ENCODE measurements around the gene ATXN7L1. TPM values are rescaled to one million over a fixed set of nuclear protein-coding genes. Genes with fewer than 3 reads are reported as not detected.
A peak's percentile ranks its signal among the peaks of the same experiment; 100 is the strongest.

ATXN7L1 gene
- total and polyA plus RNA-seq, 7 donors, result 5.4 to 20.5 (median 12.8) TPM

DNA sequence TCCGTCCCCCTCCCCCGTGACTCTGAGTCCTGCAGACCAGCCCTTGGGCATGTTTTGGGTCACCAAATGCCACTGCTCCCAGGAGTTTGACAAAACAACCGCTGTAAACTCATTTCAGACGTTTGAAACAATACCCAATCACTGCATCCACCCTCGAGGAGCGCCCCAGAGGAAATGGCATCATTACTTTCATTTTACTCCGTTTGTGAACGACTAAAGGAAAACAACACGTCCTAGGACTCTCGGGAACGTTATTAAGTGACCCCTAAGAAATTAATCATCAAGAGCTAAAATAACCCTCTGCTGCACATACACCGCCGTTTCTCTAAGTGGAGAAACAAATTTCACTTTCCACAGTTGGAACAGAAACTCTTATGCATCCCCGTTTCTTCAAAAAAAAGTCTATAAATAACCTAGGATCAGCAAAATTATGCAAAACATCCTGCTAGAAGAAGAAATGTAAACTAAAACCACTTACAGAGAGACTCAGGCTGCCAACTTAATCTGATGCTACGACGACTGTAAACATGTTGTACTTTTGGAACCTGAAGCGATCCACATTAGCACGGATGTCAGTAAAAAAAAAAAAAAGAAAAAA lies 185.2 kb downstream of the ATXN7L1 start:
- Histone ChIP-seq H3K27ac (peak overlapping the region; percentile 72 to 80 (median 74)), H3K36me3 (peaks cover 0 to under 1% (median 0%) of the 10 kb centered on the region in 4 donors), H3K27me3 (no peaks in the 10 kb centered on the region), H3K9me3 (no peaks in the 10 kb centered on the region), H3K4me1 (peaks cover 0 to 22% (median 14%) of the 10 kb centered on the region in 4 donors), H3K4me3 (peak overlapping the region; percentile 38 to 57 (median 53))
- TF ChIP-seq POLR2AphosphoS5 (IDR thresholded peaks at IDR 0.05), result no peak
- TF ChIP-seq, protein P1, sequence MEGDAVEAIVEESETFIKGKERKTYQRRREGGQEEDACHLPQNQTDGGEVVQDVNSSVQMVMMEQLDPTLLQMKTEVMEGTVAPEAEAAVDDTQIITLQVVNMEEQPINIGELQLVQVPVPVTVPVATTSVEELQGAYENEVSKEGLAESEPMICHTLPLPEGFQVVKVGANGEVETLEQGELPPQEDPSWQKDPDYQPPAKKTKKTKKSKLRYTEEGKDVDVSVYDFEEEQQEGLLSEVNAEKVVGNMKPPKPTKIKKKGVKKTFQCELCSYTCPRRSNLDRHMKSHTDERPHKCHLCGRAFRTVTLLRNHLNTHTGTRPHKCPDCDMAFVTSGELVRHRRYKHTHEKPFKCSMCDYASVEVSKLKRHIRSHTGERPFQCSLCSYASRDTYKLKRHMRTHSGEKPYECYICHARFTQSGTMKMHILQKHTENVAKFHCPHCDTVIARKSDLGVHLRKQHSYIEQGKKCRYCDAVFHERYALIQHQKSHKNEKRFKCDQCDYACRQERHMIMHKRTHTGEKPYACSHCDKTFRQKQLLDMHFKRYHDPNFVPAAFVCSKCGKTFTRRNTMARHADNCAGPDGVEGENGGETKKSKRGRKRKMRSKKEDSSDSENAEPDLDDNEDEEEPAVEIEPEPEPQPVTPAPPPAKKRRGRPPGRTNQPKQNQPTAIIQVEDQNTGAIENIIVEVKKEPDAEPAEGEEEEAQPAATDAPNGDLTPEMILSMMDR (IDR thresholded peaks at IDR 0.05), result no peak
- TF ChIP-seq EP300 (IDR thresholded peaks at IDR 0.05), result no peak
- no peak for TF ChIP-seq POLR2A (IDR thresholded peaks at IDR 0.05)
- WGBS, 2 donors, result 11 to 13% methylated on average over 18 of the region's 18 CpGs
- intact Hi-C loops (cut with DNase I), result no loop called here
- no peak for DNase-seq

DNA sequence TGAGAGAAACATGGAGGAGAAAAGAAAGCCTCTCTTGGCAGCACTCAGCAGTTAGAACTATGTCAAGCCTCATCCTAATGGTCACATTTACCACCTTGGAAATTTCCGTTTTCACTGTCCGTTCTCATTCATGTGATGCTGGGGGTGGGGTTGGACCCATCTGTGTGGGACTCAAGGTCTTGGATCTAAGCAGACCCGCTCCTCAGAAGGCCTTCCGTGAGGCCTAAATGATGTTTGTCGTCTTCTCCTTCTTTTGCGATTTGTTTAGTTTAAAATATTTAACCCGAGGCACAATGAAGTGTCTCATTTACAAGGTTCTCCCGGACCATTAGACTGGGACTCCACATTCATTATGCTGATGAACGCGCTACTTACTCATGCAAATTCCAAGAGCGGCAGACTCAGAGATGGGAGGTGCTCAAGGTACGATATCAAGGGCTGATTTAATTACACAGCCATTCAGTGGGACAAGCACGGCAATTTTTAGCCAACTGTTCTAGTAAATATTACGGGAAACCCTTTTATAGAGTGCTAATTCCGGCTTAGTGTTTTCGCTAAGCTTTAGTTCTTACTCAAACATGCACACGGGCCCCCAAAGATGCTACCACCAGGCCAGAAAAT lies 186.0 kb downstream of the ATXN7L1 start:
- 84 to 87% methylated on average over 17 of the region's 17 CpGs for WGBS, 2 donors
- peak overlapping the region; percentile 72 to 80 (median 74) for H3K27ac ChIP-seq
- H3K27me3 ChIP-seq, result no peaks in the 10 kb centered on the region
- H3K36me3 ChIP-seq, result no peaks in the 10 kb centered on the region
- peak; percentile 26 for DNase-seq
- peaks cover 0 to 22% (median 14%) of the 10 kb centered on the region in 4 donors for H3K4me1 ChIP-seq
- H3K9me3 ChIP-seq, result no peaks in the 10 kb centered on the region
- intact Hi-C loops (cut with DNase I), result no loop called here
- TF ChIP-seq, protein P1 (IDR thresholded peaks at IDR 0.05), result no peak
- TF ChIP-seq POLR2AphosphoS5 (IDR thresholded peaks at IDR 0.05) (no peak), POLR2A (IDR thresholded peaks at IDR 0.05) (no peak), EP300 (IDR thresholded peaks at IDR 0.05) (no peak)
- H3K4me3 ChIP-seq, result peak overlapping the region; percentile 38 to 57 (median 53)

DNA sequence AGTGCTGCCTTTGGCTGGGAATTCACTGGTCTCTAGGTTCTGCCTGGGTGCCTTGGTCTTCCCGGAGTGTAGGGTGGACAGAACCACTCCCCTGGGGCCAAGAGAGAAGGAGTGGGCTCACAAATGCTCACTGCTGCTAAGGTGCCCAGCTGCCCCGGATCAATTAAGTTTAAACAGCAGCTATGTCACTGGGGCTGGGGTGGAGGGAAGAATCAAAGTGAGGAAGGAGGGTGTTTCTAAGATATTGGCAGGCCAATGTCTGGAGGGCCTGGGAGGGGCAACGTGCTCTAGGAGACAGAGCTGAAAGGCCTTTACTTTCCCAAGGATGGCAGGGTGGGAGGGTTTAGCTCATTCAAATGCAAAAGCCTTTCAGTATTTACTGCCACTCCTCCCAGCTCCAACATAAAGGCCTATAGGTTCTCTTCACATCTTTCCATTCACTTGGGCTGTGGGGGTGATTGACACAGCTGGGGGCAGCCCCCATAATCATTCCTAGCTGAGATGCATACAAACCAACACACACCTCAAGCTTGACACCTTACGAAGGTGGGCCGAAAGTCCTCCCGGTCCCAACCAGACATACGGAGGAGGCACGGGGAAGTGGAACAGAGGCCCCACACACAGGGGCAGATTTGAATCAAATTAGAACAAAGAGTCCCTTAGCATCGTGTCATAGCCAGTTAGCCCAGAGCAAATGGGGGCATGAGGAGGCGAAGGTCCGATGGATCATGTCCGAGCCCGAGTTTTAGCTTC lies 187.2 kb downstream of the ATXN7L1 start:
- TF ChIP-seq POLR2AphosphoS5 (IDR thresholded peaks at IDR 0.05), result no peak
- TF ChIP-seq EP300 (IDR thresholded peaks at IDR 0.05), result no peak
- TF ChIP-seq, protein P1 (IDR thresholded peaks at IDR 0.05), result no peak
- no peaks in the 10 kb centered on the region for H3K27me3 ChIP-seq
- no peaks in the 10 kb centered on the region for H3K9me3 ChIP-seq
- H3K27ac ChIP-seq, result no peak overlapping the region
- H3K4me1 ChIP-seq, result peaks cover 0 to 22% (median 14%) of the 10 kb centered on the region in 4 donors
- peak; percentile 24 for DNase-seq
- WGBS, 2 donors, result 81 to 94% methylated on average over 13 of the region's 13 CpGs
- no peak overlapping the region for H3K4me3 ChIP-seq
- intact Hi-C loops (cut with DNase I), result no loop called here
- H3K36me3 ChIP-seq, result no peaks in the 10 kb centered on the region

DNA sequence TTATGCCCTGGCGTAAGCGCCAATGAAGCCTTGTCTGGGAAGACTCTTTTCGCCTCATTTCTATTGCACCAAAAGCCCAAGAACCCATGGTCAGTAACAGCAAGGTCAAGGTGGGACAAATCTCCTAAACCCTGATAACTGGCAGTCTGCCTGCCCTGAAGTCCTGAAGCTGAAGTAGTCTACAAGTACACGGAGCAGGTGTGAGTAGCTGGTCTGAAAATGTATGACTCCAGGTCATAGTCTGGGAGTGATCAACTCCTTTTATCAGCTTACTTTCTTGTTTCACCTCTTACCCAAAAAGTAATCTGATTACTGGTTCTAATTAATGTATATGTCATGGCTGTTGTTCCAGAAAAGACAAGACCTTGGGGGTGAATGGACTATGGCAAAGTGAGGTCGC lies 187.8 kb downstream of the ATXN7L1 start:
- no peak for DNase-seq
- intact Hi-C loops (cut with DNase I), result no loop called here
- Histone ChIP-seq H3K4me1 (peaks cover 0 to 22% (median 14%) of the 10 kb centered on the region in 4 donors), H3K4me3 (no peak overlapping the region), H3K27me3 (no peaks in the 10 kb centered on the region), H3K36me3 (no peaks in the 10 kb centered on the region), H3K9me3 (no peaks in the 10 kb centered on the region), H3K27ac (no peak overlapping the region)
- TF ChIP-seq, protein P1 (IDR thresholded peaks at IDR 0.05), result no peak
- TF ChIP-seq POLR2A (IDR thresholded peaks at IDR 0.05) (no peak), EP300 (IDR thresholded peaks at IDR 0.05) (no peak), POLR2AphosphoS5 (IDR thresholded peaks at IDR 0.05) (no peak)
- 76% methylated on average over 5 of the region's 5 CpGs for WGBS, 2 donors
